ENCODE data around the gene ING3. TPM values are rescaled to one million over a fixed set of nuclear protein-coding genes. Genes with fewer than 3 reads are reported as not detected.

ING3 gene
- total and polyA plus RNA-seq, 9 of the 15 experiments (the other 6 are each of a cell fraction or from before 2014, with no cell fraction given) = 22.8 to 233 (median 50.4) TPM

GRCh38 chr7:121000081-121000983 is 49.8 kb downstream of the ING3 start (continued):
- TF ChIP-seq ZNF609 (CRISPR knock-in tag; IDR thresholded peaks at IDR 0.05; ENCODE audit: borderline replicate concordance) (no peak), HEY1 (CRISPR knock-in tag; IDR thresholded peaks at IDR 0.05; ENCODE audit: borderline replicate concordance) (no peak), ZNF232 (CRISPR knock-in tag; IDR thresholded peaks at IDR 0.05) (no peak), AFF1 (IDR thresholded peaks at IDR 0.05; ENCODE audit: low read depth in 1 of 2, partially characterized antibody in 2 of 2) (peak; percentile 26 to 35), FOXO4 (CRISPR knock-in tag; IDR thresholded peaks at IDR 0.05) (no peak), ARNT (IDR thresholded peaks at IDR 0.05) (no peak), FOXP1 (CRISPR knock-in tag; IDR thresholded peaks at IDR 0.05) (no peak), ARID3B (CRISPR knock-in tag; IDR thresholded peaks at IDR 0.05; ENCODE audit: borderline replicate concordance) (no peak), ZNF316 (IDR thresholded peaks at IDR 0.05) (peak; percentile 90), ZNF23 (CRISPR knock-in tag; IDR thresholded peaks at IDR 0.05) (no peak), MTA2 (IDR thresholded peaks at IDR 0.05; ENCODE audit: low read depth) (no peak), GATAD2B (IDR thresholded peaks at IDR 0.05; ENCODE audit: borderline replicate concordance) (peak; percentile 24; the same call in 1 of the 2 replicates), NONO (IDR thresholded peaks at IDR 0.05; ENCODE audit: low read depth in 2 of 2, low read length in 1 of 2) (no peak), STAT5B (CRISPR knock-in tag; IDR thresholded peaks at IDR 0.05) (no peak), SMAD3 (CRISPR knock-in tag; conservative IDR thresholded peaks at IDR 0.05) (no peak)
